SK-MEL-5 (cell line): ENCODE measurements around the gene OLFM3. TPM values are rescaled to one million over a fixed set of nuclear protein-coding genes. Genes with fewer than 3 reads are reported as not detected.

Experiments used
- DNase-seq: peaks from one replicate; pipeline ENCODE4 v3.0.0-alpha.2; 2016; ENCODE audit warnings: low read depth, low spot score
- in situ Hi-C: cut with HindIII; loops from 2 replicates; pipeline ENCODE4 v1.10.0; 2016; ENCODE audit warnings: low sequenced_read_pairs, high pct_unique_total_duplicates, low pct_unique_long_range_greater_than_20kb
- polyA plus RNA-seq, 2 experiments: library from polyadenylated mRNA; depleted of rRNA; stranded (reverse); fragments of >200 nt; gene quantifications; 2 replicates each; pipeline ENCODE4 v1.2.3, GENCODE V29; 2015
- total RNA-seq: library from RNA; depleted of rRNA; stranded (reverse); fragments of >200 nt; shearing (Covaris generic); gene quantifications from 2 replicates; pipeline ENCODE4 v1.2.3, GENCODE V29; 2014; rRNA removed

The OLFM3 gene
- 0.11 TPM in 1 of 2 replicates, not detected in the other for total RNA-seq
- polyA plus RNA-seq (2015; cell fraction: cytosol; rRNA removed), result not detected in 2 replicates
- polyA plus RNA-seq (2015; cell fraction: nucleus; rRNA removed), result not detected in 2 replicates

GRCh38 chr1:101996825-101997465 lies at the start of gene OLFM3:
Gene OLFM3 (minus strand): TSS chr1:101996926.
- no peak for DNase-seq
- in situ Hi-C loops, result no loop called here

GRCh38 chr1:102045752-102046151 lies 49.0 kb upstream of the OLFM3 start:
- in situ Hi-C loops, result no loop called here
- no peak for DNase-seq

GRCh38 chr1:102032534-102032933 lies 35.8 kb upstream of the OLFM3 start:
- no peak for DNase-seq
- in situ Hi-C loops, result no loop called here

- in situ Hi-C loops, result no loop called here
- DNase-seq, result no peak
These were observed 22.8 kb upstream of the OLFM3 start for GRCh38 chr1:102019530-102019929.

- in situ Hi-C loops, result no loop called here
- no peak for DNase-seq
These were observed 19.0 kb upstream of the OLFM3 start for GRCh38 chr1:102015728-102016127.

GRCh38 chr1:102002057-102002456 lies 5.3 kb upstream of the OLFM3 start:
- DNase-seq, result no peak
- in situ Hi-C loops, result no loop called here

- no peak for DNase-seq
- in situ Hi-C loops, result no loop called here
These were observed 561 bp downstream of the OLFM3 start for GRCh38 chr1:101995984-101996745.

GRCh38 chr1:101993710-101994109 lies 3.0 kb downstream of the OLFM3 start:
- peak; percentile 10 for DNase-seq
- in situ Hi-C loops, result no loop called here

GRCh38 chr1:101992821-101993575 lies 3.7 kb downstream of the OLFM3 start:
- DNase-seq, result no peak
- in situ Hi-C loops, result no loop called here

- in situ Hi-C loops, result no loop called here
These were observed 15.8 kb downstream of the OLFM3 start for GRCh38 chr1:101980974-101981373.

GRCh38 chr1:101977266-101977665 lies 19.5 kb downstream of the OLFM3 start:
- in situ Hi-C loops, result no loop called here

More at GRCh38 chr1:101980974-101981373, 15.8 kb downstream of the OLFM3 start:
- no peak for DNase-seq

GRCh38 chr1:101976161-101976560 lies 20.6 kb downstream of the OLFM3 start:
- in situ Hi-C loops, result no loop called here
- DNase-seq, result no peak

More at GRCh38 chr1:101977266-101977665, 19.5 kb downstream of the OLFM3 start:
- no peak for DNase-seq

- in situ Hi-C loops, result no loop called here
- DNase-seq, result no peak
These were observed 21.4 kb downstream of the OLFM3 start for GRCh38 chr1:101975371-101975770.

- DNase-seq, result no peak
- in situ Hi-C loops, result no loop called here
These were observed 22.0 kb downstream of the OLFM3 start for GRCh38 chr1:101974599-101975274.

GRCh38 chr1:101971304-101971703 lies 25.4 kb downstream of the OLFM3 start:
- DNase-seq, result no peak
- in situ Hi-C loops, result no loop called here

GRCh38 chr1:101967871-101968270 lies 28.9 kb downstream of the OLFM3 start:
- in situ Hi-C loops, result no loop called here
- no peak for DNase-seq

GRCh38 chr1:101965341-101965740 lies 31.4 kb downstream of the OLFM3 start:
- no peak for DNase-seq
- in situ Hi-C loops, result no loop called here

- DNase-seq, result peak; percentile 32
- in situ Hi-C loops, result no loop called here
These were observed 32.0 kb downstream of the OLFM3 start for GRCh38 chr1:101964708-101965107.
